Measurements from ENCODE around the gene ZNF668. TPM values are rescaled to one million over a fixed set of nuclear protein-coding genes. Genes with fewer than 3 reads are reported as not detected.

The ZNF668 gene
- total and polyA plus RNA-seq, 2 of the 13 experiments (the other 11 are each of a cell fraction or from before 2014, with no cell fraction given), result 3.8 to 9.8 TPM

DNA sequence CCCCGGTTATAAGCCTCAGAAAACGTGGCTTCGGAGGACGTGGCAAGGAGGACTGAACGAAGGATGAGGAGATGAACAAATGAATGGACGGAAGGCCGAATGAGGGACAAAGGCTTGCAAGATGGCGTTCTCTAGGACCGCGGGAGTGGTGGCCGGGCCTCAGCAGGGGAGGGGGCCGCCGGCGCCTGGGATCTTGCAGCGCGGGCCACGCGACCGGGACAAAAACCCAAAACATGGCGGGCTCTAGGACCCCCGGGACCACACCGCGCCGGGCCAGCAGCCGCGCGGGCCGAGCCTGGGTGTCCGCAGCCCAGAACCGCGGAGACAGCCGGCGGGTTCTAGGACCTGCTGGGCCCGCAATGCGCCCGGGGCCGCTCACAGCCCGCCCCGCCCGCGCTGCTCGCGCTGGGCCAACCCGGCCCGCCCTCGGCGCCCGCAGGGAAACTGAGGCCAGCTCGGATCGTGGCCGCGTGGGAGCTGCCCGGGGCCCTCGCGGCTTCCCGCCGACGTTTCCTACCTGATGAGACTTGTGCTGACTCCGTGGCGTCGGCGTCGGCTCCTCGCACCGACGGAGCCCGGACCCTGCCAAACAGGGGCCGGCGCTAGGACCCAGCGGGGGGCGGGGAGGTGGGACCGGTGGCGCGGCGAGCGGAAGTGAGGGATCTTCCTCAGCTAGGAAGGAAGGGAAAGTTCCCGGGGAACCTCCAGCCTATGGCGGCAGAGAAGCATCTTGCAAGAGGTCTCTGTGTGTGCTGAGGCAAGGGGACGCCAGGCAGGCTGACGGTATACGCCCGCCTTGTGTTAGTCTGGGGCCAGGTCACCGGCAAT is 684 bp downstream of the ZNF668 start (continued):
- TF ChIP-seq ZNF335 (CRISPR knock-in tag; IDR thresholded peaks at IDR 0.05) (peak; percentile 53; the same call in 1 of the 2 replicates), PAF1 (CRISPR knock-in tag; IDR thresholded peaks at IDR 0.05) (no peak), NFIC (IDR thresholded peaks at IDR 0.05; ENCODE audit: low read length) (no peak), ZNF484 (CRISPR knock-in tag; IDR thresholded peaks at IDR 0.05; ENCODE audit: borderline replicate concordance, low read depth) (no peak), WIZ (CRISPR knock-in tag; IDR thresholded peaks at IDR 0.05) (no peak), ZNF850 (CRISPR knock-in tag; conservative IDR thresholded peaks at IDR 0.05) (no peak), ASH2L (IDR thresholded peaks at IDR 0.05; ENCODE audit: insufficient read length, low read depth, low read length) (peak; percentile 97), ADNP (CRISPR knock-in tag; IDR thresholded peaks at IDR 0.05) (peak; percentile 12; the same call in 1 of the 2 replicates), SKI (IDR thresholded peaks at IDR 0.05; ENCODE audit: partially characterized antibody) (peak; percentile 40), ZMAT3 (CRISPR knock-in tag; conservative IDR thresholded peaks at IDR 0.05) (peak; percentile 43; the same call in 1 of the 2 replicates), REXO4 (CRISPR knock-in tag; IDR thresholded peaks at IDR 0.05; ENCODE audit: borderline replicate concordance) (no peak), POLR2A (IDR thresholded peaks at IDR 0.05; ENCODE audit: insufficient read depth in 1 of 2, low read depth in 2 of 2, low read length in 2 of 2) (peak; percentile 53 to 75; a peak in 3 of 4 replicates), TCF12 (IDR thresholded peaks at IDR 0.05) (no peak), TCF12 (CRISPR knock-in tag; IDR thresholded peaks at IDR 0.05) (no peak; the same call in none of the 2 replicates), ZNF557 (CRISPR knock-in tag; IDR thresholded peaks at IDR 0.05) (no peak), ZNF180 (CRISPR knock-in tag; IDR thresholded peaks at IDR 0.05; ENCODE audit: borderline replicate concordance, low read depth) (0 out of 2 replicates have a peak, but pooled peaks have one; percentile 33), ELF1 (CRISPR knock-in tag; IDR thresholded peaks at IDR 0.05) (peak; percentile 83), PRMT3 (CRISPR knock-in tag; IDR thresholded peaks at IDR 0.05; ENCODE audit: borderline replicate concordance, low read depth) (no peak), SNAI1 (CRISPR knock-in tag; IDR thresholded peaks at IDR 0.05; ENCODE audit: borderline replicate concordance) (no peak), TAF15 (IDR thresholded peaks at IDR 0.05; ENCODE audit: low read depth, low read length, poor library complexity, severe bottlenecking) (no peak), KDM5B (CRISPR knock-in tag; IDR thresholded peaks at IDR 0.05; ENCODE audit: borderline replicate concordance) (peak; percentile 4; the same call in 1 of the 2 replicates)
- TF ChIP-seq, protein P1, sequence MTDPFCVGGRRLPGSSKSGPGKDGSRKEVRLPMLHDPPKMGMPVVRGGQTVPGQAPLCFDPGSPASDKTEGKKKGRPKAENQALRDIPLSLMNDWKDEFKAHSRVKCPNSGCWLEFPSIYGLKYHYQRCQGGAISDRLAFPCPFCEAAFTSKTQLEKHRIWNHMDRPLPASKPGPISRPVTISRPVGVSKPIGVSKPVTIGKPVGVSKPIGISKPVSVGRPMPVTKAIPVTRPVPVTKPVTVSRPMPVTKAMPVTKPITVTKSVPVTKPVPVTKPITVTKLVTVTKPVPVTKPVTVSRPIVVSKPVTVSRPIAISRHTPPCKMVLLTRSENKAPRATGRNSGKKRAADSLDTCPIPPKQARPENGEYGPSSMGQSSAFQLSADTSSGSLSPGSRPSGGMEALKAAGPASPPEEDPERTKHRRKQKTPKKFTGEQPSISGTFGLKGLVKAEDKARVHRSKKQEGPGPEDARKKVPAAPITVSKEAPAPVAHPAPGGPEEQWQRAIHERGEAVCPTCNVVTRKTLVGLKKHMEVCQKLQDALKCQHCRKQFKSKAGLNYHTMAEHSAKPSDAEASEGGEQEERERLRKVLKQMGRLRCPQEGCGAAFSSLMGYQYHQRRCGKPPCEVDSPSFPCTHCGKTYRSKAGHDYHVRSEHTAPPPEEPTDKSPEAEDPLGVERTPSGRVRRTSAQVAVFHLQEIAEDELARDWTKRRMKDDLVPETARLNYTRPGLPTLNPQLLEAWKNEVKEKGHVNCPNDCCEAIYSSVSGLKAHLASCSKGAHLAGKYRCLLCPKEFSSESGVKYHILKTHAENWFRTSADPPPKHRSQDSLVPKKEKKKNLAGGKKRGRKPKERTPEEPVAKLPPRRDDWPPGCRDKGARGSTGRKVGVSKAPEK (CRISPR knock-in tag; IDR thresholded peaks at IDR 0.05; ENCODE audit: borderline replicate concordance), result no peak
- TF ChIP-seq, protein P2, sequence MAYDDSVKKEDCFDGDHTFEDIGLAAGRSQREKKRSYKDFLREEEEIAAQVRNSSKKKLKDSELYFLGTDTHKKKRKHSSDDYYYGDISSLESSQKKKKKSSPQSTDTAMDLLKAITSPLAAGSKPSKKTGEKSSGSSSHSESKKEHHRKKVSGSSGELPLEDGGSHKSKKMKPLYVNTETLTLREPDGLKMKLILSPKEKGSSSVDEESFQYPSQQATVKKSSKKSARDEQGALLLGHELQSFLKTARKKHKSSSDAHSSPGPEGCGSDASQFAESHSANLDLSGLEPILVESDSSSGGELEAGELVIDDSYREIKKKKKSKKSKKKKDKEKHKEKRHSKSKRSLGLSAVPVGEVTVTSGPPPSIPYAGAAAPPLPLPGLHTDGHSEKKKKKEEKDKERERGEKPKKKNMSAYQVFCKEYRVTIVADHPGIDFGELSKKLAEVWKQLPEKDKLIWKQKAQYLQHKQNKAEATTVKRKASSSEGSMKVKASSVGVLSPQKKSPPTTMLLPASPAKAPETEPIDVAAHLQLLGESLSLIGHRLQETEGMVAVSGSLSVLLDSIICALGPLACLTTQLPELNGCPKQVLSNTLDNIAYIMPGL (CRISPR knock-in tag; IDR thresholded peaks at IDR 0.05; ENCODE audit: borderline replicate concordance in 1 of 2, low read depth in 1 of 2), result peak; percentile 58 to 85
- TF ChIP-seq, protein P3, sequence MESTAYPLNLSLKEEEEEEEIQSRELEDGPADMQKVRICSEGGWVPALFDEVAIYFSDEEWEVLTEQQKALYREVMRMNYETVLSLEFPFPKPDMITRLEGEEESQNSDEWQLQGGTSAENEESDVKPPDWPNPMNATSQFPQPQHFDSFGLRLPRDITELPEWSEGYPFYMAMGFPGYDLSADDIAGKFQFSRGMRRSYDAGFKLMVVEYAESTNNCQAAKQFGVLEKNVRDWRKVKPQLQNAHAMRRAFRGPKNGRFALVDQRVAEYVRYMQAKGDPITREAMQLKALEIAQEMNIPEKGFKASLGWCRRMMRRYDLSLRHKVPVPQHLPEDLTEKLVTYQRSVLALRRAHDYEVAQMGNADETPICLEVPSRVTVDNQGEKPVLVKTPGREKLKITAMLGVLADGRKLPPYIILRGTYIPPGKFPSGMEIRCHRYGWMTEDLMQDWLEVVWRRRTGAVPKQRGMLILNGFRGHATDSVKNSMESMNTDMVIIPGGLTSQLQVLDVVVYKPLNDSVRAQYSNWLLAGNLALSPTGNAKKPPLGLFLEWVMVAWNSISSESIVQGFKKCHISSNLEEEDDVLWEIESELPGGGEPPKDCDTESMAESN (CRISPR knock-in tag; conservative IDR thresholded peaks at IDR 0.05), result no peak; the same call in 1 of the 2 replicates

Data from HepG2 (cell line).